WTC11 (cell line): ENCODE measurements around the gene SLTM. TPM values are rescaled to one million over a fixed set of nuclear protein-coding genes. Genes with fewer than 3 reads are reported as not detected.

Experiments used
- ATAC-seq: fragments of 200-7000 bp; cut with Tn5 transposase; 2 replicates; pipeline ENCODE4 v1.10.0; 2021; ENCODE audit warnings: mild to moderate bottlenecking, moderate library complexity
- CTCF ChIA-PET: fragments of 300-600 bp; sonication (Branson Sonifier 250); formaldehyde crosslinking; loops from one replicate; lab custom pipeline; 2021; ENCODE audit warnings: antibody characterized with exemption; lab: Charles Lee
- POLR2A ChIA-PET: fragments of 350-600 bp; sonication (Branson Sonifier 250); formaldehyde crosslinking; loops from one replicate; lab custom pipeline; 2021; ENCODE audit warnings: antibody characterized with exemption; lab: Charles Lee
- DNase-seq: peaks from one replicate; pipeline ENCODE4 v3.0.0; 2021; ENCODE audit warnings: low spot score
- H3K27ac Mint-ChIP-seq: 2 replicates; pipeline ENCODE4 v1.8.0; 2021; ENCODE audit warnings: mixed read lengths
- H3K27me3 Mint-ChIP-seq: 2 replicates; pipeline ENCODE4 v1.8.0; 2021; ENCODE audit warnings: low read depth, mild to moderate bottlenecking, moderate library complexity, mixed read lengths
- H3K36me3 Mint-ChIP-seq: 2 replicates; pipeline ENCODE4 v1.8.0; 2021; ENCODE audit warnings: mixed read lengths
- H3K4me1 Mint-ChIP-seq: 2 replicates; pipeline ENCODE4 v1.8.0; 2022; ENCODE audit warnings: mixed read lengths
- H3K4me3 Mint-ChIP-seq: 2 replicates; pipeline ENCODE4 v1.8.0; 2021; ENCODE audit warnings: mild to moderate bottlenecking, moderate library complexity, mixed read lengths
- H3K9me3 Mint-ChIP-seq: 2 replicates; pipeline ENCODE4 v1.8.0; 2021; ENCODE audit warnings: mixed read lengths
- ATF1 ChIP-seq: sonication (generic); formaldehyde crosslinking; IDR thresholded peaks from 2 replicates; pipeline ENCODE4 v1.8.1; 2023; ENCODE audit warnings: mild to moderate bottlenecking, moderate library complexity, missing genetic modification reagents
- GRHL2 ChIP-seq: fragments of 250-450 bp; sonication (Bioruptor Pico); IDR thresholded peaks from 2 replicates; pipeline ENCODE4 v1.8.0; 2022; ENCODE audit warnings: mild to moderate bottlenecking, moderate library complexity; ENCODE audit not compliant: insufficient replicate concordance, severe bottlenecking
- HMGA2 ChIP-seq: fragments of 250-450 bp; sonication (Bioruptor Pico); IDR thresholded peaks from 2 replicates; pipeline ENCODE4 v1.4.0; 2021; ENCODE audit warnings: mild to moderate bottlenecking, moderate library complexity
- KAT7 ChIP-seq: sonication (generic); formaldehyde crosslinking; IDR thresholded peaks from 2 replicates; pipeline ENCODE4 v1.8.1; 2023; ENCODE audit warnings: missing genetic modification reagents, mild to moderate bottlenecking, borderline replicate concordance
- MYBL2 ChIP-seq: sonication (generic); formaldehyde crosslinking; IDR thresholded peaks from 2 replicates; pipeline ENCODE4 v1.8.1; 2023; ENCODE audit warnings: mild to moderate bottlenecking, moderate library complexity, missing genetic modification reagents
- RELA ChIP-seq: sonication (generic); formaldehyde crosslinking; IDR thresholded peaks from 2 replicates; pipeline ENCODE4 v1.8.1; 2022; ENCODE audit warnings: missing genetic modification reagents, mild to moderate bottlenecking, borderline replicate concordance
- SMAD4 ChIP-seq: sonication (generic); formaldehyde crosslinking; IDR thresholded peaks from 2 replicates; pipeline ENCODE4 v1.8.0; 2022; ENCODE audit warnings: mild to moderate bottlenecking, missing genetic modification reagents
- ZBTB21 ChIP-seq: sonication (generic); formaldehyde crosslinking; IDR thresholded peaks from 2 replicates; pipeline ENCODE4 v1.8.1; 2023; ENCODE audit warnings: mild to moderate bottlenecking, missing genetic modification reagents, borderline replicate concordance
- ZNF138 ChIP-seq: sonication (generic); formaldehyde crosslinking; conservative IDR thresholded peaks from 2 replicates; pipeline ENCODE4 v1.8.1; 2022; ENCODE audit warnings: mild to moderate bottlenecking, moderate library complexity, missing genetic modification reagents
- ZNF219 ChIP-seq: sonication (generic); formaldehyde crosslinking; IDR thresholded peaks from 2 replicates; pipeline ENCODE4 v1.8.0; 2023; ENCODE audit warnings: missing genetic modification reagents, mild to moderate bottlenecking, borderline replicate concordance
- ZNF263 ChIP-seq: sonication (generic); formaldehyde crosslinking; IDR thresholded peaks from 2 replicates; pipeline ENCODE4 v1.8.1; 2022; ENCODE audit warnings: low read depth, mild to moderate bottlenecking, moderate library complexity, missing genetic modification reagents
- total RNA-seq: library from RNA; stranded (reverse); gene quantifications from 3 replicates; pipeline ENCODE4 v1.2.3, GENCODE V29; 2021
- TF ChIP-seq, protein P1 (sequence below): sonication (generic); formaldehyde crosslinking; IDR thresholded peaks from 2 replicates; pipeline ENCODE4 v1.8.1; 2022; ENCODE audit warnings: mild to moderate bottlenecking, moderate library complexity, missing genetic modification reagents
- TF ChIP-seq, protein P2 (sequence below): fragments of 250-450 bp; sonication (Bioruptor Pico); IDR thresholded peaks from 2 replicates; pipeline ENCODE4 v1.8.0; 2021; ENCODE audit warnings: mild to moderate bottlenecking
- TF ChIP-seq, protein P3 (sequence below): fragments of 200-600 bp; IDR thresholded peaks from 2 replicates; pipeline ENCODE4 v1.8.0; 2022; ENCODE audit warnings: antibody characterized with exemption
- TF ChIP-seq, protein P4 (sequence below): sonication (generic); formaldehyde crosslinking; IDR thresholded peaks from 2 replicates; pipeline ENCODE4 v1.8.1; 2023; ENCODE audit warnings: mild to moderate bottlenecking, missing genetic modification reagents
- TF ChIP-seq, protein P5 (sequence below): fragments of 250-450 bp; sonication (Bioruptor Pico); IDR thresholded peaks from 2 replicates; pipeline ENCODE4 v1.9.0; 2021; ENCODE audit warnings: mild to moderate bottlenecking, borderline replicate concordance
- TF ChIP-seq, protein P6 (sequence below): sonication (generic); formaldehyde crosslinking; IDR thresholded peaks from 2 replicates; pipeline ENCODE4 v1.8.1; 2022; ENCODE audit warnings: missing genetic modification reagents, borderline replicate concordance

SLTM gene
- total RNA-seq, 1 experiment from 2014 or later = 126 TPM

DNA sequence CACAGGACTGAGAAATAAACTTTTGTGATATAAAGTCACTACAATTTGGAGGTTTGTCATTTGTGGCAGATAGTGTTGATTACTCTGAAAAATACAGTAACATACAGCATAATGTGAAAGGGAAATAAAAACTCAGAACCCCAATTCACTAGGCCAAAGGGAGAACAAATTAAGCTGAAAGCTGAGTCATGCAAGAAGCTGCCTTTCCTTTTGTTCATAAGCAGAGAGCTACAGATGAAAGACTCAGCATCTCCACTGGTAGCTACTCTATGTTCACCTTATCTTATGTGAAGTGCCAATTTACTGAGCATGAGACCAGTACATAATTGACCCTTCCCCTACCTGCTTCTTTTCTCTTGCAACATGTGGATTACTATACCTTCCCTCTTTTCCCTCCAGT, 19.3 kb upstream of the SLTM start (continued):
- TF ChIP-seq, protein P1, sequence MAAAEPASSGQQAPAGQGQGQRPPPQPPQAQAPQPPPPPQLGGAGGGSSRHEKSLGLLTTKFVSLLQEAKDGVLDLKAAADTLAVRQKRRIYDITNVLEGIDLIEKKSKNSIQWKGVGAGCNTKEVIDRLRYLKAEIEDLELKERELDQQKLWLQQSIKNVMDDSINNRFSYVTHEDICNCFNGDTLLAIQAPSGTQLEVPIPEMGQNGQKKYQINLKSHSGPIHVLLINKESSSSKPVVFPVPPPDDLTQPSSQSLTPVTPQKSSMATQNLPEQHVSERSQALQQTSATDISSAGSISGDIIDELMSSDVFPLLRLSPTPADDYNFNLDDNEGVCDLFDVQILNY (CRISPR knock-in tag) = no peak
- TF ChIP-seq RELA (CRISPR knock-in tag) (no peak), HMGA2 (CRISPR knock-in tag) (no peak), ZBTB21 (CRISPR knock-in tag) (no peak), KAT7 (no peak)
- TF ChIP-seq, all 79 proteins: peak for 0

DNA sequence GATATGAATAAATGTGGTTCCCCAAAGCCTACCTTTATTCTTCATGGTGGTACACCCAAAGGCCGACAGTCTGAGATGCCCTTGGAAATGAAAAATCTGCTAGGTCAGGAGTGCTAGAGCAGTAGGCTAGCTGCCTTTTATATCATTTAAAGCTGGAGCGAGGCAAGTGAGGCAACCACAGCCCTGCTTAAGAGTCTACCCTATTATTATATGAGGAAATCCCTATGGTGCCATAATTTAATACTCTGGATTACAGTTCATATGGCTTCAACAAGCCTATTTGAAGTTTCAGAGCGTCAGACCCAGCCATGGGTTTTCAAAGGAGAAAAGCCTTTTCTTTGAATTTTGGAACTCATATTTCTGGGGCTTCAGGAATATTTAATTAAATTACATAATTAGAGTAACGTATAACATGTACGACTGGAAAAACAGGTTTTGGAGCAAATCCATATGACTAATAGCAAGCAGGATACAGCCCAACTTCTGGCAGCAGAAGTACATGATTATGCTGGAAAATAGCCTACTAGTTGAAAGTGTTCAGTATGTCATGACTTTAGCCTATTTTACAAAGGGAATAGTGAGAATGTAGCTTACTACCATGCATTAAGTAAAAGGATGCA, 18.0 kb upstream of the SLTM start:
- Mint-ChIP-seq H3K9me3 (no peaks in the 10 kb centered on the region), H3K4me1 (peaks cover 9% of the 10 kb centered on the region), H3K27ac (no peak overlapping the region), H3K4me3 (no peak overlapping the region), H3K27me3 (no peaks in the 10 kb centered on the region; the same call in 1 of the 2 replicates), H3K36me3 (no peaks in the 10 kb centered on the region)
- CTCF ChIA-PET = no interaction called here
- POLR2A ChIA-PET = no interaction called here
- no peak for ATAC-seq
- DNase-seq = no peak
- TF ChIP-seq, protein P2, sequence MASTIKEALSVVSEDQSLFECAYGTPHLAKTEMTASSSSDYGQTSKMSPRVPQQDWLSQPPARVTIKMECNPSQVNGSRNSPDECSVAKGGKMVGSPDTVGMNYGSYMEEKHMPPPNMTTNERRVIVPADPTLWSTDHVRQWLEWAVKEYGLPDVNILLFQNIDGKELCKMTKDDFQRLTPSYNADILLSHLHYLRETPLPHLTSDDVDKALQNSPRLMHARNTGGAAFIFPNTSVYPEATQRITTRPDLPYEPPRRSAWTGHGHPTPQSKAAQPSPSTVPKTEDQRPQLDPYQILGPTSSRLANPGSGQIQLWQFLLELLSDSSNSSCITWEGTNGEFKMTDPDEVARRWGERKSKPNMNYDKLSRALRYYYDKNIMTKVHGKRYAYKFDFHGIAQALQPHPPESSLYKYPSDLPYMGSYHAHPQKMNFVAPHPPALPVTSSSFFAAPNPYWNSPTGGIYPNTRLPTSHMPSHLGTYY (CRISPR knock-in tag) = no peak
- no peak for TF ChIP-seq KAT7
- TF ChIP-seq, protein P3, sequence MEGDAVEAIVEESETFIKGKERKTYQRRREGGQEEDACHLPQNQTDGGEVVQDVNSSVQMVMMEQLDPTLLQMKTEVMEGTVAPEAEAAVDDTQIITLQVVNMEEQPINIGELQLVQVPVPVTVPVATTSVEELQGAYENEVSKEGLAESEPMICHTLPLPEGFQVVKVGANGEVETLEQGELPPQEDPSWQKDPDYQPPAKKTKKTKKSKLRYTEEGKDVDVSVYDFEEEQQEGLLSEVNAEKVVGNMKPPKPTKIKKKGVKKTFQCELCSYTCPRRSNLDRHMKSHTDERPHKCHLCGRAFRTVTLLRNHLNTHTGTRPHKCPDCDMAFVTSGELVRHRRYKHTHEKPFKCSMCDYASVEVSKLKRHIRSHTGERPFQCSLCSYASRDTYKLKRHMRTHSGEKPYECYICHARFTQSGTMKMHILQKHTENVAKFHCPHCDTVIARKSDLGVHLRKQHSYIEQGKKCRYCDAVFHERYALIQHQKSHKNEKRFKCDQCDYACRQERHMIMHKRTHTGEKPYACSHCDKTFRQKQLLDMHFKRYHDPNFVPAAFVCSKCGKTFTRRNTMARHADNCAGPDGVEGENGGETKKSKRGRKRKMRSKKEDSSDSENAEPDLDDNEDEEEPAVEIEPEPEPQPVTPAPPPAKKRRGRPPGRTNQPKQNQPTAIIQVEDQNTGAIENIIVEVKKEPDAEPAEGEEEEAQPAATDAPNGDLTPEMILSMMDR = no peak
- TF ChIP-seq, protein P4, sequence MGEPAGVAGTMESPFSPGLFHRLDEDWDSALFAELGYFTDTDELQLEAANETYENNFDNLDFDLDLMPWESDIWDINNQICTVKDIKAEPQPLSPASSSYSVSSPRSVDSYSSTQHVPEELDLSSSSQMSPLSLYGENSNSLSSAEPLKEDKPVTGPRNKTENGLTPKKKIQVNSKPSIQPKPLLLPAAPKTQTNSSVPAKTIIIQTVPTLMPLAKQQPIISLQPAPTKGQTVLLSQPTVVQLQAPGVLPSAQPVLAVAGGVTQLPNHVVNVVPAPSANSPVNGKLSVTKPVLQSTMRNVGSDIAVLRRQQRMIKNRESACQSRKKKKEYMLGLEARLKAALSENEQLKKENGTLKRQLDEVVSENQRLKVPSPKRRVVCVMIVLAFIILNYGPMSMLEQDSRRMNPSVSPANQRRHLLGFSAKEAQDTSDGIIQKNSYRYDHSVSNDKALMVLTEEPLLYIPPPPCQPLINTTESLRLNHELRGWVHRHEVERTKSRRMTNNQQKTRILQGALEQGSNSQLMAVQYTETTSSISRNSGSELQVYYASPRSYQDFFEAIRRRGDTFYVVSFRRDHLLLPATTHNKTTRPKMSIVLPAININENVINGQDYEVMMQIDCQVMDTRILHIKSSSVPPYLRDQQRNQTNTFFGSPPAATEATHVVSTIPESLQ (CRISPR knock-in tag) = no peak
- TF ChIP-seq MYBL2 (CRISPR knock-in tag) = no peak
- no peak for TF ChIP-seq RELA (CRISPR knock-in tag)
- TF ChIP-seq, protein P5, sequence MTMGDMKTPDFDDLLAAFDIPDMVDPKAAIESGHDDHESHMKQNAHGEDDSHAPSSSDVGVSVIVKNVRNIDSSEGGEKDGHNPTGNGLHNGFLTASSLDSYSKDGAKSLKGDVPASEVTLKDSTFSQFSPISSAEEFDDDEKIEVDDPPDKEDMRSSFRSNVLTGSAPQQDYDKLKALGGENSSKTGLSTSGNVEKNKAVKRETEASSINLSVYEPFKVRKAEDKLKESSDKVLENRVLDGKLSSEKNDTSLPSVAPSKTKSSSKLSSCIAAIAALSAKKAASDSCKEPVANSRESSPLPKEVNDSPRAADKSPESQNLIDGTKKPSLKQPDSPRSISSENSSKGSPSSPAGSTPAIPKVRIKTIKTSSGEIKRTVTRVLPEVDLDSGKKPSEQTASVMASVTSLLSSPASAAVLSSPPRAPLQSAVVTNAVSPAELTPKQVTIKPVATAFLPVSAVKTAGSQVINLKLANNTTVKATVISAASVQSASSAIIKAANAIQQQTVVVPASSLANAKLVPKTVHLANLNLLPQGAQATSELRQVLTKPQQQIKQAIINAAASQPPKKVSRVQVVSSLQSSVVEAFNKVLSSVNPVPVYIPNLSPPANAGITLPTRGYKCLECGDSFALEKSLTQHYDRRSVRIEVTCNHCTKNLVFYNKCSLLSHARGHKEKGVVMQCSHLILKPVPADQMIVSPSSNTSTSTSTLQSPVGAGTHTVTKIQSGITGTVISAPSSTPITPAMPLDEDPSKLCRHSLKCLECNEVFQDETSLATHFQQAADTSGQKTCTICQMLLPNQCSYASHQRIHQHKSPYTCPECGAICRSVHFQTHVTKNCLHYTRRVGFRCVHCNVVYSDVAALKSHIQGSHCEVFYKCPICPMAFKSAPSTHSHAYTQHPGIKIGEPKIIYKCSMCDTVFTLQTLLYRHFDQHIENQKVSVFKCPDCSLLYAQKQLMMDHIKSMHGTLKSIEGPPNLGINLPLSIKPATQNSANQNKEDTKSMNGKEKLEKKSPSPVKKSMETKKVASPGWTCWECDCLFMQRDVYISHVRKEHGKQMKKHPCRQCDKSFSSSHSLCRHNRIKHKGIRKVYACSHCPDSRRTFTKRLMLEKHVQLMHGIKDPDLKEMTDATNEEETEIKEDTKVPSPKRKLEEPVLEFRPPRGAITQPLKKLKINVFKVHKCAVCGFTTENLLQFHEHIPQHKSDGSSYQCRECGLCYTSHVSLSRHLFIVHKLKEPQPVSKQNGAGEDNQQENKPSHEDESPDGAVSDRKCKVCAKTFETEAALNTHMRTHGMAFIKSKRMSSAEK = no peak
- TF ChIP-seq ZNF219 (CRISPR knock-in tag) = no peak
- TF ChIP-seq, protein P6, sequence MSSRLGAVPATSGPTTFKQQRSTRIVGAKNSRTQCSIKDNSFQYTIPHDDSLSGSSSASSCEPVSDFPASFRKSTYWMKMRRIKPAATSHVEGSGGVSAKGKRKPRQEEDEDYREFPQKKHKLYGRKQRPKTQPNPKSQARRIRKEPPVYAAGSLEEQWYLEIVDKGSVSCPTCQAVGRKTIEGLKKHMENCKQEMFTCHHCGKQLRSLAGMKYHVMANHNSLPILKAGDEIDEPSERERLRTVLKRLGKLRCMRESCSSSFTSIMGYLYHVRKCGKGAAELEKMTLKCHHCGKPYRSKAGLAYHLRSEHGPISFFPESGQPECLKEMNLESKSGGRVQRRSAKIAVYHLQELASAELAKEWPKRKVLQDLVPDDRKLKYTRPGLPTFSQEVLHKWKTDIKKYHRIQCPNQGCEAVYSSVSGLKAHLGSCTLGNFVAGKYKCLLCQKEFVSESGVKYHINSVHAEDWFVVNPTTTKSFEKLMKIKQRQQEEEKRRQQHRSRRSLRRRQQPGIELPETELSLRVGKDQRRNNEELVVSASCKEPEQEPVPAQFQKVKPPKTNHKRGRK (CRISPR knock-in tag) = no peak
- TF ChIP-seq GRHL2 (CRISPR knock-in tag) = no peak
- no peak for TF ChIP-seq ATF1
- TF ChIP-seq ZNF138 (CRISPR knock-in tag) = no peak
- no peak for TF ChIP-seq ZNF263 (CRISPR knock-in tag)
- TF ChIP-seq, protein P1 (CRISPR knock-in tag) = no peak
- TF ChIP-seq SMAD4 (CRISPR knock-in tag) = no peak
